HG03342 (cell line): ENCODE data around the gene GABRR1.
A peak's percentile ranks its signal among the peaks of the same experiment; 100 is the strongest.
"Not testable (repeated sequence)": the region's sequence is repeated elsewhere in the genome, so short reads cannot be mapped to it uniquely, and the experiment has no call there.

ENCODE experiments used
- ATAC-seq: cut with Tn5 transposase; IDR thresholded peaks from one replicate; pipeline ENCODE4 v1.9.1; 2021; ENCODE audit warnings: mild to moderate bottlenecking, moderate library complexity; ENCODE audit not compliant: unreplicated experiment

The GABRR1 gene

GRCh38 chr6:89161326-89162046, 55.7 kb downstream of the GABRR1 start:
- ATAC-seq: no peak

GRCh38 chr6:89160331-89161092, 56.6 kb downstream of the GABRR1 start:
- ATAC-seq: no peak

GRCh38 chr6:89154131-89154530, 63.0 kb downstream of the GABRR1 start:
- ATAC-seq: no peak

- ATAC-seq: no peak
Observed at GRCh38 chr6:89148016-89148750, 69.0 kb downstream of the GABRR1 start.

GRCh38 chr6:89146718-89147700, 70.1 kb downstream of the GABRR1 start:
- peak; percentile 24 for ATAC-seq

GRCh38 chr6:89145956-89146717, 71.0 kb downstream of the GABRR1 start, which contains the start of gene PM20D2:
Gene PM20D2 (plus strand): TSS chr6:89146055. CDS start chr6:89146145, 90 bp downstream.
- peak; percentile 46 for ATAC-seq

- ATAC-seq: peak; percentile 54
Observed at GRCh38 chr6:89145091-89145955, 71.8 kb downstream of the GABRR1 start.

- peak; percentile 64 for ATAC-seq
Observed at GRCh38 chr6:89144354-89144906, 72.7 kb downstream of the GABRR1 start.

- no peak for ATAC-seq
Observed at GRCh38 chr6:89140347-89141156, 76.6 kb downstream of the GABRR1 start.

GRCh38 chr6:89139509-89140346, 77.4 kb downstream of the GABRR1 start:
- no peak for ATAC-seq

GRCh38 chr6:89138173-89138572, 79.0 kb downstream of the GABRR1 start:
- no peak for ATAC-seq

- no peak for ATAC-seq
Observed at GRCh38 chr6:89134723-89135122, 82.4 kb downstream of the GABRR1 start.

GRCh38 chr6:89133981-89134380, 83.2 kb downstream of the GABRR1 start:
- no peak for ATAC-seq

- ATAC-seq: no peak
Observed at GRCh38 chr6:89132057-89132456, 85.1 kb downstream of the GABRR1 start.

GRCh38 chr6:89131599-89131998, 85.6 kb downstream of the GABRR1 start:
- ATAC-seq: no peak

GRCh38 chr6:89128256-89128671, 88.9 kb downstream of the GABRR1 start:
- not testable (repeated sequence) for ATAC-seq
